Suprapubic skin (tissue), 4 donors: ENCODE data around the gene TXNL4B. TPM values are rescaled to one million over a fixed set of nuclear protein-coding genes. Genes with fewer than 3 reads are reported as not detected.

Experiments
- DNase-seq, 2 donors: peaks; one replicate each; pipeline ENCODE4 v3.0.0-alpha.2; 2019; ENCODE audit warnings: low spot score in 2 of 2
- H3K27ac ChIP-seq: fragments of 200-600 bp; sonication (generic); one replicate; pipeline ENCODE4 v1.5.1; 2019
- H3K27me3 ChIP-seq: fragments of 200-600 bp; sonication (generic); one replicate; pipeline ENCODE4 v1.5.1; 2019
- H3K36me3 ChIP-seq: fragments of 200-600 bp; sonication (generic); one replicate; pipeline ENCODE4 v1.5.1; 2019
- H3K4me1 ChIP-seq: fragments of 200-600 bp; sonication (generic); one replicate; pipeline ENCODE4 v1.5.1; 2019
- H3K4me3 ChIP-seq: fragments of 200-600 bp; sonication (generic); one replicate; pipeline ENCODE4 v1.5.1; 2019; ENCODE audit warnings: mild to moderate bottlenecking
- H3K9me3 ChIP-seq: fragments of 200-600 bp; sonication (generic); one replicate; pipeline ENCODE4 v1.5.1; 2019
- EP300 ChIP-seq: sonication (generic); formaldehyde crosslinking; IDR thresholded peaks from one replicate; pipeline ENCODE4 v1.6.1; 2017; ENCODE audit warnings: antibody characterized with exemption
- POLR2A ChIP-seq, 2 donors: fragments of 450-650 bp; IDR thresholded peaks; one replicate each; pipeline ENCODE4 v1.6.1; 2017; ENCODE audit warnings: antibody characterized with exemption in 2 of 2, mild to moderate bottlenecking in 2 of 2, moderate library complexity in 2 of 2
- POLR2AphosphoS5 ChIP-seq, 3 donors: sonication (generic); formaldehyde crosslinking; IDR thresholded peaks; one replicate each; pipeline ENCODE4 v1.6.1; 2017; ENCODE audit warnings: antibody characterized with exemption in 3 of 3
- WGBS: methylation state at CpG from one replicate; pipeline ENCODE4 v1.1.5; 2018; 5-methylcytosine and 5-hydroxymethylcytosine counted together
- total RNA-seq, 4 donors: library from RNA; depleted of rRNA; stranded (reverse); fragments of >200 nt; gene quantifications; one replicate each; pipeline ENCODE4 v1.1.0, GENCODE V29; 2016
- TF ChIP-seq, protein P1 (sequence below), 2 donors: fragments of 200-600 bp in 1 of 2; fragments of 450-650 bp in 1 of 2; sonication (generic) in 1 of 2; IDR thresholded peaks; one replicate each; pipeline ENCODE4 v1.5.1; 2016 to 2019; ENCODE audit warnings: antibody characterized with exemption in 2 of 2, mild to moderate bottlenecking in 1 of 2, moderate library complexity in 1 of 2

TXNL4B gene
- total RNA-seq, 4 donors from 2014 or later: 6.4 to 19.9 (median 6.9) TPM

DNA sequence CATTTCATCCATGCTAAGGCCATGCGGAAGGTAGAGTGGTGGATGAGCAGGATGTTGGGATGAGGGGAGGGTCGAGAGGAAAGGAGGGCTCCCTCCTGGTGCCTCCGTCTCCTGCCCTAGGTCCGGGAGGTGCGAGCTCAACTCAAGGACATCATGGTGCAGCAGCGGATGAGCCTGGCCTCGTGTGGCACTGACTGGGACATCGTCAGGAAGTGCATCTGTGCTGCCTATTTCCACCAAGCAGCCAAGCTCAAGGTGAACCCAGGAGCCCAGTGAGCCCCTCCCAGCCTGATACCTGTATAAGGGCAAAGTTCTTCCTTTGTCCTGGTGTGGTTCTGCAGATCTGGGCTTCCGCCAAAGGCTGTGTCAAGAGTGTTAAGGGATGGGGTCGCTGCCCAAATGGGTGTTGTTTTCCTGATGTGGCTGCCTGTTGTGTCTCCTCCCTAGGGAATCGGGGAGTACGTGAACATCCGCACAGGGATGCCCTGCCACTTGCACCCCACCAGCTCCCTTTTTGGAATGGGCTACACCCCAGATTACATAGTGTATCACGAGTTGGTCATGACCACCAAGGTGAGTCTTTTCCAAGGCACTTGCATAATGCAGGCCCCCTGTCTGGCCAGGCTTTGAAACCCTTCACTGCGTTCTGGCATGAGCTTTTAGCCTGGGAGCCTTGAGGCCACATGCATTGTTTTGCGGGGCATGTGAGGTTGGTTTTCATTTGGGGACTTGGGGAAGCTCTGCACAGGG is 15.1 kb upstream of the TXNL4B start:
- Histone ChIP-seq H3K27ac (no peak overlapping the region), H3K4me3 (no peak overlapping the region), H3K4me1 (no peaks in the 10 kb centered on the region), H3K27me3 (no peaks in the 10 kb centered on the region), H3K36me3 (peaks cover 95% of the 10 kb centered on the region), H3K9me3 (no peaks in the 10 kb centered on the region)
- no peak for DNase-seq
- TF ChIP-seq, protein P1, sequence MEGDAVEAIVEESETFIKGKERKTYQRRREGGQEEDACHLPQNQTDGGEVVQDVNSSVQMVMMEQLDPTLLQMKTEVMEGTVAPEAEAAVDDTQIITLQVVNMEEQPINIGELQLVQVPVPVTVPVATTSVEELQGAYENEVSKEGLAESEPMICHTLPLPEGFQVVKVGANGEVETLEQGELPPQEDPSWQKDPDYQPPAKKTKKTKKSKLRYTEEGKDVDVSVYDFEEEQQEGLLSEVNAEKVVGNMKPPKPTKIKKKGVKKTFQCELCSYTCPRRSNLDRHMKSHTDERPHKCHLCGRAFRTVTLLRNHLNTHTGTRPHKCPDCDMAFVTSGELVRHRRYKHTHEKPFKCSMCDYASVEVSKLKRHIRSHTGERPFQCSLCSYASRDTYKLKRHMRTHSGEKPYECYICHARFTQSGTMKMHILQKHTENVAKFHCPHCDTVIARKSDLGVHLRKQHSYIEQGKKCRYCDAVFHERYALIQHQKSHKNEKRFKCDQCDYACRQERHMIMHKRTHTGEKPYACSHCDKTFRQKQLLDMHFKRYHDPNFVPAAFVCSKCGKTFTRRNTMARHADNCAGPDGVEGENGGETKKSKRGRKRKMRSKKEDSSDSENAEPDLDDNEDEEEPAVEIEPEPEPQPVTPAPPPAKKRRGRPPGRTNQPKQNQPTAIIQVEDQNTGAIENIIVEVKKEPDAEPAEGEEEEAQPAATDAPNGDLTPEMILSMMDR (IDR thresholded peaks at IDR 0.05): no peak
- TF ChIP-seq EP300 (no peak), POLR2AphosphoS5 (IDR thresholded peaks at IDR 0.05) (no peak), POLR2A (IDR thresholded peaks at IDR 0.05) (no peak)
- 96% methylated on average over 15 of the region's 16 CpGs for WGBS

DNA sequence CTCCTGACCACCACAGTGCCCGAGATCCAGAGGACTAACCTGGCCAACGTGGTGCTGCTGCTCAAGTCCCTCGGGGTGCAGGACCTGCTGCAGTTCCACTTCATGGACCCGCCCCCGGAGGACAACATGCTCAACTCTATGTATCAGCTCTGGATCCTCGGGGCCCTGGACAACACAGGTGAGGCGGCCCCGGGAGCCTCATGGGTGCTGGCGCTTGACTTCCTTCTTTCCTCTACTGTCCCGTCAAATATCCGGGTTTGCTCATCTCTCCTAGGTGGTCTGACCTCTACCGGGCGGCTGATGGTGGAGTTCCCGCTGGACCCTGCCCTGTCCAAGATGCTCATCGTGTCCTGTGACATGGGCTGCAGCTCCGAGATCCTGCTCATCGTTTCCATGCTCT is 14.0 kb upstream of the TXNL4B start:
- H3K4me1 ChIP-seq: no peaks in the 10 kb centered on the region

DNA sequence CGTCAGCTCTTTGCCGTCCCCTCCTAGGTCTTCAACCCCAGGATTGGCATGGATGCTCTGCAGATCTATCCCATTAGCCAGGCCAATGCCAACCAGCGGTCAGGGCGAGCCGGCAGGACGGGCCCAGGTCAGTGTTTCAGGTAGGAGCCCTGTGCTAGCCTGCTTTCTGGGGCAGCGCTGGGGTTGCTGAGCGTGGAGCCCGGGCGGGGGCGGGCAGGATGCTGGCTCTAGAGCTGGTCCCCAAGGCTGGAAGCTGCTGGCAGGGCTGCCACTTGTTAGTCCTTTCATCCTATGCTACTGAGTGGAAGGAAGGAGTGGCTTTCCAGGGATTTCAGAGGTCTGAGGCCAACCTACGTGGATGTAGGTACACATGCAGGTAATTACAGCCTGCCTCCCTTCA is 12.6 kb upstream of the TXNL4B start:
- TF ChIP-seq EP300 (no peak), POLR2AphosphoS5 (IDR thresholded peaks at IDR 0.05) (no peak), POLR2A (IDR thresholded peaks at IDR 0.05) (no peak)
- TF ChIP-seq, protein P1 (IDR thresholded peaks at IDR 0.05): no peak
- Histone ChIP-seq H3K4me3 (no peak overlapping the region), H3K36me3 (peaks cover 100% of the 10 kb centered on the region), H3K27ac (no peak overlapping the region), H3K27me3 (no peaks in the 10 kb centered on the region), H3K4me1 (no peaks in the 10 kb centered on the region), H3K9me3 (no peaks in the 10 kb centered on the region)
- WGBS: 97% methylated on average over 11 of the region's 12 CpGs
- DNase-seq: no peak

More for the DNA sequence above, 14.0 kb upstream of the TXNL4B start:
- no peak for TF ChIP-seq POLR2AphosphoS5 (IDR thresholded peaks at IDR 0.05)
- TF ChIP-seq POLR2A (IDR thresholded peaks at IDR 0.05): no peak
- TF ChIP-seq EP300: no peak
- TF ChIP-seq, protein P1 (IDR thresholded peaks at IDR 0.05): no peak
- H3K27ac ChIP-seq: no peak overlapping the region
- H3K27me3 ChIP-seq: no peaks in the 10 kb centered on the region
- 90% methylated on average over 15 of the region's 17 CpGs for WGBS
- peaks cover 100% of the 10 kb centered on the region for H3K36me3 ChIP-seq
- H3K4me3 ChIP-seq: no peak overlapping the region
- H3K9me3 ChIP-seq: no peaks in the 10 kb centered on the region
- no peak for DNase-seq

DNA sequence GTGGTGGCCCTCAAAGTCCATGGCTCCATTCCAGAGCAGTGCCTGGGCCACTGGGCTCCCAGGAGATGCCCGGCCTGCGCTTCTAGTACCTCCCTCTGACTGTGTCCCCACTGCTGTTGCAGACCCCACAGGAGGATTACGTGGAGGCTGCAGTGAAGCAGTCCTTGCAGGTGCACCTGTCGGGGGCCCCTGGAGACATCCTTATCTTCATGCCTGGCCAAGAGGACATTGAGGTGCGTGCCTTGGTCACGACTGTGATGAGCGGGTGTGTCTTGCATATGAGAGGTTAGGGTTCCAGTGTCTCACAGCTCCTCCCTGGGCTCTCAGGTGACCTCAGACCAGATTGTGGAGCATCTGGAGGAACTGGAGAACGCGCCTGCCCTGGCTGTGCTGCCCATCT is 11.5 kb upstream of the TXNL4B start:
- Histone ChIP-seq H3K4me1 (no peaks in the 10 kb centered on the region), H3K27ac (no peak overlapping the region), H3K9me3 (no peaks in the 10 kb centered on the region), H3K4me3 (no peak overlapping the region), H3K27me3 (no peaks in the 10 kb centered on the region), H3K36me3 (peaks cover 100% of the 10 kb centered on the region)
- no peak for DNase-seq
- WGBS: 95% methylated on average over 9 of the region's 9 CpGs
- no peak for TF ChIP-seq POLR2A (IDR thresholded peaks at IDR 0.05)
- TF ChIP-seq, protein P1 (IDR thresholded peaks at IDR 0.05): no peak
- no peak for TF ChIP-seq POLR2AphosphoS5 (IDR thresholded peaks at IDR 0.05)
- no peak for TF ChIP-seq EP300

DNA sequence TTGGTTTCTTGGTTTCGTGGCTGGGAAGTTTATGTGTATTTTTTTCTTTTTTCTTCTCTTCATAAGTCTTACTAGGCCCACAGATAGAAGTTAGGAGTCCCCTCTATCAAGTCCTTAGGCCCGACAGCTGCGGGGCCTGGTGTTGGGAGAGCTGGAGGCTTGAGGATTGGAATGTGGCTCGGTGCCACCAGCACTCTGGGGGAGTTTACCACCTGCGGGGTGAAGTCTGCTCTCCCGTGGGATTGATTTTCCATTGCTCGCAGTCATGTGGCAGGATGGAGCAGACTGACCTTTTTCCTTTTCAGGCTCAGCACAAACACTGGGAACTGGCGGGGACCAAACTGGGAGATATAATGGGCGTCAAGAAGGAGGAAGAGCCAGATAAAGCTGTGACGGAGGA is 7.8 kb upstream of the TXNL4B start:
- Histone ChIP-seq H3K4me1 (no peaks in the 10 kb centered on the region), H3K27ac (no peak overlapping the region), H3K36me3 (peaks cover 100% of the 10 kb centered on the region), H3K9me3 (no peaks in the 10 kb centered on the region), H3K27me3 (no peaks in the 10 kb centered on the region), H3K4me3 (no peak overlapping the region)
- DNase-seq: no peak
- TF ChIP-seq POLR2A (IDR thresholded peaks at IDR 0.05) (no peak), POLR2AphosphoS5 (IDR thresholded peaks at IDR 0.05) (no peak), EP300 (no peak)
- TF ChIP-seq, protein P1 (IDR thresholded peaks at IDR 0.05): no peak
- whole genome bisulfite sequencing: 85% methylated on average over 10 of the region's 10 CpGs
